ENCODE results near the gene HSFY2.
"Not testable (repeated sequence)": the region's sequence is repeated elsewhere in the genome, so short reads cannot be mapped to it uniquely, and the experiment has no call there.

The HSFY2 gene, protein sequence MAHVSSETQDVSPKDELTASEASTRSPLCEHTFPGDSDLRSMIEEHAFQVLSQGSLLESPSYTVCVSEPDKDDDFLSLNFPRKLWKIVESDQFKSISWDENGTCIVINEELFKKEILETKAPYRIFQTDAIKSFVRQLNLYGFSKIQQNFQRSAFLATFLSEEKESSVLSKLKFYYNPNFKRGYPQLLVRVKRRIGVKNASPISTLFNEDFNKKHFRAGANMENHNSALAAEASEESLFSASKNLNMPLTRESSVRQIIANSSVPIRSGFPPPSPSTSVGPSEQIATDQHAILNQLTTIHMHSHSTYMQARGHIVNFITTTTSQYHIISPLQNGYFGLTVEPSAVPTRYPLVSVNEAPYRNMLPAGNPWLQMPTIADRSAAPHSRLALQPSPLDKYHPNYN

DNA sequence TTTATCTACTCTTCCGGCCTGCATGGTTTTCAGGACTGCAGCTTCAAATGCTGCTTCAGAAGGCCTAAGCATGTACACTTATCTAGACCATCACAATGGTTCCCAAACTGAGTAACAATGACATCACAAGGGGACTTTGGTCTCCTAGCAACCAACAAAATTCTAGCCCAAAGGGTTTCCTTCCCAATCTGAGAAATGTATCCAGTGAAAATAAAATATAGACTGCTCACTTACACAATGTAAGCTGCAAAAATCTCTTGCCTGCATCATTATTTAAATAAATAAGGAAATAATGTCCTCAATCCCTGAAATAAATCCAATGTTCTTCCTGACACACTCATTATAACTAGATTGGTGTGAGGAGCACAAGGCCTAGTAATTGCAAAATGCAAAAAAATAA lies at the start of gene HSFY2:
Gene HSFY2, minus strand, starts transcription at position 101 of the 400 bp plus-strand sequence. CDS start 117 bp downstream, outside the sequence.
- not testable (repeated sequence) for H3K9me3 Mint-ChIP-seq

DNA sequence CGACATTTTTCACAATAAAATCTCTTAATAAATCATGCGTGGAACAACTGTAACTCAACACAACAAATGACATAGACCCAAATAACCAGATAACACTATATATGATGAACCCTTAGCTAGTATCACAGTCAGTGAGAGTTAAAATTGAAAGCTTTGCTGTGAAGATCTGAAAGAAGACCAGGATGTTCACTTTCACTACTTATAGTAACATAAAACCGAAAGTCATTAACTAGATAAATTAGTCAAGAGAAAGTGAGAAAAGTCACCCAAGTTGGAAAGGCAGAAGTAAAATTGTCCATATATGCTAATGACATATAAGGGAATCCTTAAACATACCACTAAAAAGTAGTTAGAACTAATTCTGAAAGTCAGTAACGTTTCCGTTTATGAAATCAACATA lies 42.2 kb upstream of the HSFY2 start:
- not testable (repeated sequence) for H3K4me3 Mint-ChIP-seq; H3K9me3 Mint-ChIP-seq; H3K4me1 Mint-ChIP-seq; H3K36me3 Mint-ChIP-seq; DNase-seq; H3K27ac Mint-ChIP-seq; ATAC-seq (replicated peaks); H3K27me3 Mint-ChIP-seq

More for the DNA sequence above, at the start of gene HSFY2:
- H3K36me3 Mint-ChIP-seq; H3K27ac Mint-ChIP-seq; H3K4me3 Mint-ChIP-seq; H3K27me3 Mint-ChIP-seq; DNase-seq; H3K4me1 Mint-ChIP-seq; ATAC-seq (replicated peaks): not testable (repeated sequence)

DNA sequence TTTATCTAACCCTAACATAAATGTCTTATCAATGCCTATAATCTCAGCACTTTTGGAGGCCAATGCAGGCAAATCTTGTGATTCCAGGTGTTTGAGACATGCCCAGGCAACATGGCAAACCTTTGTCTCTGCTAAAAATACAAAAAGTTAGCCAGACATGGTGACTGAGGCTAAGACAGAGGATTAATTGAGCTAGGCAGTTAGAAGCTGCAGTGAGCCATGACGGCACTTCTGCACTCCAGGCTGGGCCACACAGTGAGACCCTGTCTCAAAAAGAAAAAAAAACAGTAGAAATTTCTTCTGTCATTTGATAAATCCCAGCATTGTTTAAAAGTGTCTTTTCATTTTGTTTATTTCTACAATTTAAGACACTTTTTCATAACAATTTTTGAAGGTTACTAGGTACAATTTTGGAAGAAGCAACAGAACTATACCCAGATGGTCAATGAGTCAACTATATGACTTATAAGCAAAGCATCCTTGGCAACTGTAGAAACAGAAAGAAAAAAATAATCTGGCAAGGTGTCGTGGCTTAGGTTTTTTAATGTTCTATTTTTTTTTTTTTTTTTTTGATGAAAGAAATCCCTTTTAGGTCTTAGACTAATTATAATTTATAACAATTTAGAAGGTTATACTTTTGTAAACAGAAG lies 15.3 kb upstream of the HSFY2 start:
- not testable (repeated sequence) for DNase-seq; H3K27me3 Mint-ChIP-seq; H3K4me3 Mint-ChIP-seq; ATAC-seq (replicated peaks); H3K27ac Mint-ChIP-seq; H3K9me3 Mint-ChIP-seq; H3K36me3 Mint-ChIP-seq; H3K4me1 Mint-ChIP-seq

DNA sequence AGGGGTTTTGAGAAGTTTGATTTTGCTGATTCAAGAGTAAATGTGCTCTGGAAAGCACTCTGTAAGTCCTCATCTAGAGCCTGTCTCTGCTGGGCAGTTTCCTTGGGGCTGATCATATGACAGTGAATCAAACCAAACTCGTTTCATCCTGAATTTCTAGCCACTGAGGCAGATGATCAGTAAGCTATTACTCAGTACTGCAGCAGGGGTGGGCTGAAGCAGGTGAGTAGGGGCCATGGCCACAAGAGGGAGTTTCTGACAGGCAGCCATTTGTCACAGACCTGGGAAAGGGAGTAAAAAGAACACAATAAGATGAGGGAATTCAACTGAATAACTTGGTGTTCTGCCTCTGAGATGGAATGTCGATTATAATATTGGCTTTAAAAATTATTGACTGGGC lies 19.5 kb downstream of the HSFY2 start:
- ATAC-seq (replicated peaks); H3K27ac Mint-ChIP-seq; H3K9me3 Mint-ChIP-seq; H3K4me3 Mint-ChIP-seq; H3K36me3 Mint-ChIP-seq; H3K4me1 Mint-ChIP-seq; H3K27me3 Mint-ChIP-seq; DNase-seq: not testable (repeated sequence)

DNA sequence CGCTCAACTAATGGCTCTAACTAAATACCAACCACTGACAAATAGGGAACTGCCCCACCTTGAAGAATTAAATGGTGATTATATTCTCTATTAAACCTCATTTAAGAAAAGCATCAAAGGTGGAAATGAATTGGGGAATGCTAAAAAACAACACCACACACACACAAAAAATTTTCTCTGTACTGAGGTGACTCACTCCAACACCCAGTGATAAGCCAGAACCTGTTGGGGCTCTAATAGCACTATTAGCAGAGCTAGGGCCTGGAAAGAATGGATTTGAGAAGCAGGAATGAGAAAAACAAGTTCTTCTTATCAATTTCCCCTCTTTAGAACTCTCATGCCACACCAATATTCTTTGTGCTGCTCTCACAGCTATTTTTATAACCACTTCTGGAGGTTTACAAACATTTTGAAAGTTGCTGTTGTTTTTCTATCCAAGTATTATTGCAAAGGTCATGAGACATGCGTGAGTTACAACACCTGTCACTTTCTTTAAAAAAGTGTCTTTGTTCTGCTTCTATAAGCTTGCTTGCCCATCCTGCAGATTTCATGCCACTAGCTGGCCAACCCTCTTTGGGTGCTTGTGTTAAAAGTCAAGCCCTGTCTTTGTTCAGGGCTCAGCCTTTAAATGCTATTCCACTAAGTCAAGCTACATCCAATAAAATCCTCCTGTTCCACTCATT lies 20.3 kb downstream of the HSFY2 start:
- ATAC-seq (replicated peaks), result peak in 1 of 2 donors; percentile 65
- not testable (repeated sequence) for H3K27ac Mint-ChIP-seq, H3K36me3 Mint-ChIP-seq, DNase-seq, H3K27me3 Mint-ChIP-seq, H3K4me1 Mint-ChIP-seq, H3K9me3 Mint-ChIP-seq, H3K4me3 Mint-ChIP-seq

DNA sequence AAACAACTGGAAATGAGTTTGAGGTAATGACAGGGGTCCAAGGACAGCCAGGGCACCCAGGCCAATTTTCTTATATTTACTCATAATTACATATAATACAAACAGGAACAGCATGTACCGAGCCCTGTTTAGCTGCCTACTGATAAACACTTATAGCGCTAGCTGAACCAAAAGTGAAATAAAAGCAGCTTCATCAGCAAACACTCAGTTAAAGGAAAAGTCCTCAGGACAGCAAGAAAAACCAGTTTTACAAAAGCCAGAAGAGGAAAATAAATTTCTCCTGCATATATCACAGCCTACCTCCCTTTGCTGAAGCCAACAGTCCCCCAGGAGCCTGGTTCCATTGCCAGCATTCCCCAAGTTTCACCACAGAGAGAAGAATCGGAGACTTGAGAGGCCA lies 49.8 kb downstream of the HSFY2 start:
- ATAC-seq (replicated peaks); DNase-seq; H3K27me3 Mint-ChIP-seq; H3K4me1 Mint-ChIP-seq; H3K36me3 Mint-ChIP-seq; H3K4me3 Mint-ChIP-seq; H3K27ac Mint-ChIP-seq; H3K9me3 Mint-ChIP-seq: not testable (repeated sequence)

All from stimulated activated naive B cell treated with anti-CD40 and anti-IgM and Interleukin-4, amounts not matched to agents 10 μg/mL and 1 μg/mL and 100 μg/mL, for 72 hours (primary cell).